GM19025 (cell line): ENCODE results near the gene ENOX2.
"Not testable (repeated sequence)": the region's sequence is repeated elsewhere in the genome, so short reads cannot be mapped to it uniquely, and the experiment has no call there.

Experiments
- ATAC-seq: cut with Tn5 transposase; IDR thresholded peaks from one replicate; pipeline ENCODE4 v1.9.1; 2021; ENCODE audit warnings: mild to moderate bottlenecking, low read depth, moderate library complexity; ENCODE audit not compliant: unreplicated experiment

The ENOX2 gene

DNA sequence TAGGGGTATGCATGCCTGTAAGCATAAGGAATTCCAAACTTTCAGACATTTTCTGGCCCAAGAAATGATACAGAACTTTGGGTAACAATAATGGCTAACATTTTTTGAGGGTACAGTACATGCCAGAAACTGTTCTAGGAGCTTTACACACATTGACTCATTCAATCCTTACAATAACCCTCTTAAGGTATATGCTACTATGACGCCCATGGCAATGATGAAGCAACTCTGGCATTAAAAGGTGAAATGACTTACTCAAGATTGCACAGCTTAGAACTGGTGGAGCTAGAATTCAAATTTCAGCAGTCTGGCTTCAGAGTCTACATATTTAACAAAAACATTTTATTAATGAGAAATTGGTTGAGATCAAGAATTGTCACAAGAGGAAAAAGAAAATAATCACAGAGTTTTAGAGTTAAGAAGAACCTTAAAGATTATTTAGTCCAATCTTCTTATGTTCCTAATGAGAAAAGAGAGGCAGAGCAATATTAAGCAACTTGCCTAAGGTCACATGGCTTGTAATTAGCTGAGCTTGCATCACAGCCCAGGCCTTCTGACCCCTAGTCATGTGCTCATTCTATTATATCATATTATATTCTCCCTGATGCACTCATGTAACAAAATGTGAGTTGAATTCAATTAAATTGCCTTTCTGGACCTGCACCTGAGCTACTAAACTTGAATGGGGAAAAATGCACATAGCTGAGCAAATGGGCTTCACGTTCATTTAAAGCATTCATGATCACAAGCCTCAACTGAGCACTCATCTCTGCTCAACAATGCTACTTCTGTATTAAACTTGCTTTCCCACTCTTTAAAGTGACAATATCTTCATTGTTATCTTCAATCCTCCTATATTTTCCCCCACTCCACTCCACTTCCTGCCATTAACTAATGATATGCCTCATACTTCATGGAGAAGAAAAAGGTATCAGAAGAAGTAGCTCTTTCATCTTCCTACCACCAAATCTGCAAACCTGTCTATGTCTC is 73.2 kb downstream of the ENOX2 start:
- no peak for ATAC-seq

DNA sequence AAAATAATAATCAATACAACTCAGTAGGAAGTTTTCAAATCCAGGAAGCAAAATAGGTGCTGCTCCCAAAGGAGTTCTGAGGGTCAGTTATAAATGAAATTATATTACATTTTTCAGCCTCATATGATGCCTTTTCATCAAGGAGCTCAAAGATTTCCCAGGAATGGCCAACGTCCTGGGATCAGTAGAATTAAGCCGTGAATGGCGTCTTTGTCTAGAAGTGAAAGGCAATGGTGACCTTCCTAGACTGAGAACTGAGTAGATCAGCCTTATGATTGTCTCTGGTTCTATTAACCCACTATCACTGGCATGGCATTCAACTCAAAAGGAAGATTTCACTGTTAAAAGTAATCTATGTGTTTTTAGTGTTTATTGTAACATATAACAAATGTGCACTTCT is 74.4 kb downstream of the ENOX2 start:
- no peak for ATAC-seq

DNA sequence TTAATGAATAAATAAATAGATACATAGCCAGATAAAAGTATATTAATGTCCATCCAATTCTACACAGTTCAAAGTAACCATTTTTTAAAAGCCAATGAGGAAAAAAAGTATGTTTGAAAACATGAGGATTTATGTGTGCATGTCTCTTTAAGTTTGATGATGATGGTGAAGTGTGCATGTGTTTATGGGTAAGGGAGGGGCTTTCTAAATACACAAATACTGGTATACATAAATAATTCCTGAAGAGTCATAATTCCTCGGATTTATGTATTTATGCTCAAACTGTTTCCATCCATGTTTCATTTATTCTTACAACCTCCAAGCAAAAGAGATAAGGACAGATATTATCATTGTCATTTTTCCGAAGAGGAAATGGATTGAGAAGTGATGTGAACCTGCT is 75.4 kb downstream of the ENOX2 start:
- ATAC-seq = no peak

DNA sequence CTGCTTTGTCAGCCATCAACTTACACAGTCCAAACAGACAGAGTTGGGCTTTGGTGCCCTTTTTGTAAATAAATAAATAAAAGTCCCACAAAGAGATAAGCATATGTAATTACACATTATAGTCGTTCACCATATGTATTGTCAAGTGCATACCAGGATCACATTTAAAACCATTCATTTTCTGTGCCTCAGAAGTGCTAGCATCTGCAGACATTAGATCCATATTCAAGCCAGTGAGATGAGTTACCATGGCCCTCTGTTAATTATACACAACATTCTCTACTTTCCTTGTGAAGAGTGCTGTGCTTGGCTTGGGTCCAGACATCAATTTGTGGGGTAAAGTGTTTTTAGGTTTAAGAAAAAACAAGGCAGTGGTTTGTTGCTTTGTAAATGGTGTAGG is 76.8 kb downstream of the ENOX2 start:
- no peak for ATAC-seq

DNA sequence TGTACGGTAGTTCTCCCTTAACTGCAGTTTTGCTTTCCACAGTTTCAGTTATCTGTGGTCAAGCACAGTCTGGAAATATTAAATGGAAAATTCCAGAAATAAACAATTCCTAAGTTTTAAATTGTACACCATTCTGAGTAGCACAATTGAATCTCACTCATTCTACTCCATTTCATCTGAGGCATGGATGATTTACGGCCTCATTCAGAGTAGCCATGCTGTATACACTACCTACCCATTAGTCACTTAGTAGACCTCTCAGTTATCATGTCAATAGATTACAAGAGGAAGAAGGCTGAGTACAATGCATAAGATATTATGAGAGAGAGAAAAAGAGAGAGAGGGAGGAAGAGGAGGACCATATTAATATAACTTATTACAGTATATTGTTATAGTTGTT is 77.5 kb downstream of the ENOX2 start:
- no peak for ATAC-seq

DNA sequence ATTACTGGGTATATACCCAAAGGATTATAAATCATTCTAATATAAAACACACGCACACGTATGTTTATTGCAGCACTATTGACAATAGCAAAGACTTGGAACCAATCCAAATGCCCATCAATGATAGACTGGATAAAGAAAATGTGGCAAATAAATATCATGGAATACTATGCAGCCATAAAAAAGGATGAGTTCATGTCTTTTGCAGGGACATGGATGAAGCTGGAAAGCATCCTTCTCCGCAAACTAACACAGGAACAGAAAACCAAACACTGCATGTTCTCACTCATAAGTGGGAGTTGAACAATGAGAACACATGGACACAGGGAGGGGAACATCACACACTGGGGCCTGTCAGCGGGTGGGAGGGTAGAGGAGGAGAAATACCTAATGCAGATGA is 83.6 kb downstream of the ENOX2 start:
- not testable (repeated sequence) for ATAC-seq

- ATAC-seq = not testable (repeated sequence)
Measured at GRCh38 chrX:130813932-130814331, 89.1 kb downstream of the ENOX2 start.

DNA sequence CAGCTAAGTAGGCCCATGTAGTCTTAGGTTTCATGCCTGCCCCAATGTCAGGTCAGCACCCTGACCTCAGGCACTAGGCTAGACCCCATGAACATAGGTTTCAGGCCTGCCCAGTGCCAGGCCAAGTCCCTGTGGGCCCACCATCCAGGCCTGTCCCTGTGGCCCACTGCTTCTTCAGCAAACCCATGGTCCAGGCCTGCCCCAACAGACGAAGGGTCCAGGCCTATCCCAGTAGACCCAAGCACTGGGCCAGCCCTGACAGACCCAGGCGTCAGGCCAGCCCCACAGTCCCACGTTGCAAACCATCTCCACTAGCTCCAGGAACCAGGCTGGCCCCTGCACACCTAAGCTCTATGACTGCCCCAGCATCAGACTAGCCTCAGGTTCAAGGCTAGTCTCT is 92.4 kb downstream of the ENOX2 start:
- ATAC-seq = no peak

DNA sequence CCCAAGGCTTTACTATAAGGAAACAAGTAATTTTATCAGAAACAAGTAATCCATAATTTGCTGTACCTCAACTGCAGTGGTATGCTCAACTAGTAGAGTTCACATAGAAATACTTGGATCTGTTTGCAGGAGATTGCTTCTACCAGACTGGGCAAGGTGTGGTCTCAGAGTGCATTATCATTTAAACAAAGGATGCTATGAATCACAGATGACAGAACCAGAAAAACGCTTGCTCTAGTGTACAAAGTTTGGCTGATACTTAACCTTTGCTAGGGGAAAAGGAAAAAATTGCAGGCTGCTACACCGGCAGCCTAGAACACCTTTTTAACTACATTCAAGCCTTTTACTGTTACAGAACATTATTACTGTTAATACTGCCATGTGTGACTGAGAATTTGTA is 97.1 kb downstream of the ENOX2 start:
- no peak for ATAC-seq

DNA sequence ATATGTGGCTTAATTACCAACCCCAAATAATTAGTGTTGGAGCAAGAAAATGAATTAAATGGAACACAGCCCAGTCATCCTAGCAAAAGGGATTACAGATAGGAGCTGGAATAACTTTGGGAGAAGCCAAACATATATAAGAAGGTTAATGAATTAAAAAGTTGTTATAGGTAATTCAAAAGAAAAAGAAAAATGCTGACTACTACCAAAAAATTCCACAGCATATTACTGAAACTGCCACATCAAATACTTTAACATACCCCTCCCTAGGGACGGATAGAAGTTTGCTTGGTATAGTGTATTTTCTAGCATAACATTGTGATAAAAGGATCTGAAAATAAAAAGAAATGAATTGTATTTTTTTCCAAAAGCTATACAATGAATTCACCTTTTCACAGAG is 99.5 kb downstream of the ENOX2 start:
- no peak for ATAC-seq

DNA sequence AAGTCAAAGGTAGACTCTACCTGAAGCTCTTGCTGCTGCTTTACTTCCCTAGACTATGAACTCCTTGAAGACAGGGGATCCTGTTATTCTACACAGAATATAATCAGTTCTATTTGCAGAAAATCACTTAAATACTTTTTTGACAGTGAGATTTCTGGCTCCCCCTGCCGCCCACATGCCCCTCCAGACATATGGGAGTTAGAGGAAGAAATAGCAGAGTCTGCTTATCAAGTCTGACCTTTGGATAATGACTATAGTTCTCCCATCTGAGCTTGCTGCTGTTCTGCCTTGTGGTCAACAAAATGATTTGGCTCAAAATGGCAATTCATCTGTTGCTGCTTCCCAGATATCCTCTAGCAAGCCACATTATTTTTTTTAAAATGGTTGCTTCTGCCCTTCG is 101.1 kb downstream of the ENOX2 start:
- ATAC-seq = no peak

- ATAC-seq = no peak
Measured at GRCh38 chrX:130799393-130799792, 103.6 kb downstream of the ENOX2 start.

GRCh38 chrX:130793975-130794374 is 109.0 kb downstream of the ENOX2 start:
- no peak for ATAC-seq

DNA sequence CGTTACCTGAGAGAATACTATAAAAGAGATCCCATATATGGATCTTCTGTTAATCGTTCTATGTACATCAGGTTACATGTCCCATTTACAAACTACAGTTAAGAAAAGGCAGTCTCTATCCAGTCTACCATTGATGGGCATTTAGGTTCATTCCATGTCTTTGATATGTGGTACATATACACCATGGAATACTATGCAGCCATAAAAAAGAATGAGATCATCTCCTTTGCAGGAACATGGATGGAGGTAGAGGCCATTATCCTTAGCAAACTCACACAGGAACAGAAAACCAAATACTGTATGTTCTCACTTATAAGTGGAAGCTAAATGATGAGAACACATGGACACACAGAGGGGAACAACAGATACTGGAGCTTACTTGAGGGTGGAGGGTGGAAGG is 111.1 kb downstream of the ENOX2 start:
- ATAC-seq = not testable (repeated sequence)

DNA sequence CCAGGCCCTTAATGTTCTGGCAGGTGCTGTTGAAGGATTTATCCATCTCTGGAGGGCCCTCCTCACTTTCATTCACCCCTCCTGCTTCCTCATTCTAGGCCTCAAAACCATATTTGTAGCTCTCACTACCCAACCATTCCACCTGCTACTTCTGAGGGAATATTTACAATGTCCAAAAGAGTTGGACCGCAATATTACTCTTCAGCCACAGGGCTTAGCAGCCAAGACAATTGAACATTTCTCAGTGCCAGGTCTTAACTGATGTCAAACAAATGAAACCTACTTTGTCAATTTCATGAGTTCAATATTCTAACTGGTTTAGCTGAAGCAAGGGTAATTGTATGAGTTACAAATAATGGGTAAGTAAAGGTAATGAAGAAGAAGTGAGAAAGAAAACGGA is 113.2 kb downstream of the ENOX2 start:
- no peak for ATAC-seq

DNA sequence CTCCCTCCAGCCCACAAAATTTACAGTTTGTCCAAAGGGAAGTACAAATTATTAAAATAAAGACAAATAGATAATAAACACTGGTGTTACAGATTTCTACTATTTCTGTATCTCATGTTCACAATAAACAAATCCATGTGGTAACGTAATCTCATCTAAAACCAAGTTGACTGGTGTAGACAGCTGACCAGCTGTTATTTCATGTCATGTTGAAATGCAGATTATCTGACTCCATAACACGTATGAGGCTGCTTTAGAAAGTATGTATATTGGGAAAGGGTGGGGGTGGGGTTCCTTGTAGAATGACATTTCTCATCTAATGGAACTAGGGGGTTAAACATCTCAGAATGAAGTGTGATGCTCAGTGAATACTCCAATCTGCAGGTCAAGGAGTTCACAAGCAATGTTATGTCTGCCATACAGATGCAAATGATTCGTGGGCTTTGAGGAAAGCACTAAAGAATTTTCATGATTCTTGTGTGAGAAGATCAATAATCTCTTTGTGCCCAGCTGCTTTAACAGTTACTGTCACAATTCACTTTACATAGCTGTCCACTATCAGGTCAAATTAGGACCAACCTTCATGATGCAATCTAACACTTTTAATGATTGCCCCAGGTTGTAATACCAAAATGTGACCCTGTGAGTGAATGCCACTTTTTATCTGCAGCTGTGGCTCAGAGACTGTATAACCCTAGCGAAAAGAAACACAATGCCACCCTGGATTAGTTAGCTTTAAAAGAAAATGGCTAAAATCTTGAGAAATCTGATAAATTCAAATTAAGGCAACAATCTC is 114.0 kb downstream of the ENOX2 start:
- ATAC-seq = no peak

DNA sequence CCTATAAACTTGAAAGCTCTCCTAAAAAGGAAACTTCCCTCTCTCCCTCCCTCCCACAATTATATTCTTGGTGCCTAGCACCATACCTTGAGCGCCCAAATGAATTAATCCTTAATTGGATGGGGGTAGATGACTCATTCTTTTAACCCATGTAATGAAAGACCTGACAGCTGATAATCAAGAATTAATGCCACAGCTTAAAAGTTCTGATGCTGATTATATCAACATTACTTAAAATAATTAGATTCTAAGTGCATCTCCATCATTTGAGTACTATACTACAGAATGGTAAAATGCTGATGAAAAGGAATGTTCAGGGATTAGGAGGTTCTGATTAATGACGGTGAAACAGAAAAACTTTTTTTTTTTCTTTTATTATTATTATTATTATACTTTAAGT is 117.0 kb downstream of the ENOX2 start:
- no peak for ATAC-seq

DNA sequence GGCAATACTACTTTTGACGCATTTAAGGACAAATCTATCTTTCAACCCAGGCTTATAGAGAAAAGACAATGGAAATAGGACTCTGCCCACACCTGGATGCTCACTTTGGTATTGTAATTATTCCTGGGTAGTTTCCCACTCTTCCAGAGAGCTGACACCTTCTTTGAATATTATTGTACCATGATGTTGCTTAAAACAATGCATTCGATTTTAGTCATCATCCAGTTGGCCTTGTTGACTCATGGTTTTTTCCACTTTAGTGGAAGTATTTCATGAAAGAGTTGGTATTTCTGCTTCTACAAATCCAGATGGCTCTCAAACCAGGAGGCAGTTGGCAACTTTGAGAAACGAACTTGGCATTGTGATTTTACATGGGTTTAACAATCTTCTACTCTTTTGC is 124.2 kb downstream of the ENOX2 start:
- ATAC-seq = no peak

GRCh38 chrX:130775849-130776248 is 127.2 kb downstream of the ENOX2 start:
- ATAC-seq = no peak

DNA sequence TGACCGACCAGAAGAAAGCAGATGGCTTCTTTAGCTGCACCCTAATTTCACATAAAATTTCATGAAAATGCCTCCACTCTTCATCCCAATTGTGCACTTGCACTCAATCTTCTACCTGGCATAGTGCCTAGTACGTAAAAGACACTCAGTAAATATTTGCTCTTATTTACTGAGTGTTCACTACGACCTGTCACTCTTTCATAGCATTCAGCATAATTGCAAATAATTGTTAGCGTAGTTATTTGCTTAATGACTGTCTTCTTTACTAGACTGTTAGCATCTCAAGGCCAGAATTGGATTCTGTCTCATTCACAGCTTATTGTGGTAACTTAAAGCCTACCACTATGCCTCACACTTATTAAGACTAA is 130.2 kb downstream of the ENOX2 start:
- ATAC-seq = no peak

DNA sequence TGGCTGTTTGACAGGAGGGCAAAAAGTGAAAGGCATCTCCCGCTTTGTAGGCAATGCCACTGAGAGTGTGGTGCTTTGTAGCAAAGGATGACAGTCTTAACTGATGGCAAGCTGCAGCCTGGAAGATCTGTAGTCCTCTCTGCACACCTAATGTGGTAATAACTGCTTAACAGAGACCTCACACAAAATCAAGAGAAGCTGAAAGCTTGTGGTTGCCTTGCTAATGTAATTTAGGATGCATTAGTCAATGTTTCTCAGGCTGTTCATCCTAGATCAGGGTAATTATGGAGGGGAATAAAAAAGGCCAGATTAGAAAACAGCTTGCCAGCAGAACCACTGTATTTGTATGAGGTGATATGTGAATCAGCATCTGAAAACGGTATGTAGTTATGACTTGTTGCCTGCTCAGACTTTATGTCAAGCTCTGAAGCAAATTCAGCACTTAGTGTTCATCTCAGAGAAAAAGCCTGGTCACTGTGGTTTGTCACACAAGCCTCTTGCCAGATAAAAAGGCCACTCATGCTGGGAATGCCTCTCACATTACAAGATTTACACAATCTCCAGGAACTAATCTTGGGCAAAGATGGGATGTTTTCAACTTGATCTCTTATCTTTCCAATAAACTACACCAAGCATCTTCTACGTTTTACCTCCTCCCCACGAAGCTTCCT is 130.8 kb downstream of the ENOX2 start:
- no peak for ATAC-seq
